ENCODE results near the gene PLXNA2. TPM values are rescaled to one million over a fixed set of nuclear protein-coding genes. Genes with fewer than 3 reads are reported as not detected.

PLXNA2 gene
- total and polyA plus RNA-seq, 3 donors from 2014 or later = 4.1 to 5.5 (median 4.7) TPM

DNA sequence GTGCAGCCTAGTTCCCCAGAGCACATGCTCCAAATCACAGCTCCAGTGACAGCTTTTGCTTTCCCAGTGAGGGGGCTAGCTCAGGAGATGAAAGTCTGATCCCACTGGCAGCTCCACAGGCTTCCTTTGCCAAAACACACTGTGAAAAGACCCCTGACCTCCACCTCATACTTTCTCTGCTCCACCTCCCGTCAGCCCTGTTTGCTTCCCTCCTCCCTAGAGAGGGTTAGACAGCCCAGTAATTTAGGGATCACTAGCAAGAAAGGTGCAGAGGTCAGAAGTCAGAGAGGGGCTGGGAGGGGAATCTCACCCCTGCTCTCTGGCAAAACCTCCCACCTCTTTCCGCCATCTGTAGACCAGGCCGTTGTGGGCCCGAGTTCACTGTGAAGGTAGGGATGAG lies 62.8 kb downstream of the PLXNA2 start:
- Histone ChIP-seq H3K4me3 (no peak overlapping the region), H3K36me3 (ENCODE audit: low read depth, missing control alignments) (no peaks in the 10 kb centered on the region), H3K27me3 (no peaks in the 10 kb centered on the region), H3K27ac (no peak overlapping the region), H3K9me3 (no peaks in the 10 kb centered on the region), H3K4me1 (peaks cover 13% of the 10 kb centered on the region)
- WGBS, 2 donors = 62 to 68% methylated on average over 4 of the region's 4 CpGs
- TF ChIP-seq, protein P1, sequence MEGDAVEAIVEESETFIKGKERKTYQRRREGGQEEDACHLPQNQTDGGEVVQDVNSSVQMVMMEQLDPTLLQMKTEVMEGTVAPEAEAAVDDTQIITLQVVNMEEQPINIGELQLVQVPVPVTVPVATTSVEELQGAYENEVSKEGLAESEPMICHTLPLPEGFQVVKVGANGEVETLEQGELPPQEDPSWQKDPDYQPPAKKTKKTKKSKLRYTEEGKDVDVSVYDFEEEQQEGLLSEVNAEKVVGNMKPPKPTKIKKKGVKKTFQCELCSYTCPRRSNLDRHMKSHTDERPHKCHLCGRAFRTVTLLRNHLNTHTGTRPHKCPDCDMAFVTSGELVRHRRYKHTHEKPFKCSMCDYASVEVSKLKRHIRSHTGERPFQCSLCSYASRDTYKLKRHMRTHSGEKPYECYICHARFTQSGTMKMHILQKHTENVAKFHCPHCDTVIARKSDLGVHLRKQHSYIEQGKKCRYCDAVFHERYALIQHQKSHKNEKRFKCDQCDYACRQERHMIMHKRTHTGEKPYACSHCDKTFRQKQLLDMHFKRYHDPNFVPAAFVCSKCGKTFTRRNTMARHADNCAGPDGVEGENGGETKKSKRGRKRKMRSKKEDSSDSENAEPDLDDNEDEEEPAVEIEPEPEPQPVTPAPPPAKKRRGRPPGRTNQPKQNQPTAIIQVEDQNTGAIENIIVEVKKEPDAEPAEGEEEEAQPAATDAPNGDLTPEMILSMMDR (IDR thresholded peaks at IDR 0.05) = no peak
- no peak for TF ChIP-seq POLR2A (IDR thresholded peaks at IDR 0.05)
- intact Hi-C loops (cut with DNase I; ENCODE audit: low total_unique reads) = no loop called here
- no peak for DNase-seq

DNA sequence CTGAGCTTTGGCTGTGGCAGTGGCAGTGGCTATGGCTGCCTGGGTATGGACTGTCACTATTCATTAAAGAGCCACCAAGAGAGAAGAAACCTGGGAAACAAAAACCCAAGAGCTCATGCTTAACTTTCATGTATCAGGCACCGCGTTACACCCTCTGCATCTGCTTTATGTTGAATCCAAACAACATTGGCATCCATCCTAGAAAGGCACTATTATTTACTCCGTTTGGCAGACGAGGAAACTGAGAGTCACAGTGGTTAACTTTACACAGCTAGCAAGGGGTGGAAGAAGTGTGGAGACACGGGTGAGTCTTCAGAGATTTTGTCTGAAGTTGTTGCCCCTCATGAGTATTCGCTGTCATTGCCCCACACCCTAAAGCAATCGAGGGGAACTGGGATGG lies 63.8 kb downstream of the PLXNA2 start:
- 78 to 89% methylated on average over 7 of the region's 7 CpGs for WGBS, 2 donors
- Histone ChIP-seq H3K36me3 (ENCODE audit: low read depth, missing control alignments) (no peaks in the 10 kb centered on the region), H3K9me3 (no peaks in the 10 kb centered on the region), H3K4me1 (peaks cover 13% of the 10 kb centered on the region), H3K4me3 (no peak overlapping the region), H3K27me3 (no peaks in the 10 kb centered on the region), H3K27ac (no peak overlapping the region)
- intact Hi-C loops (cut with DNase I; ENCODE audit: low total_unique reads) = no loop called here
- DNase-seq = no peak
- TF ChIP-seq POLR2A (IDR thresholded peaks at IDR 0.05) = no peak
- TF ChIP-seq, protein P1 (IDR thresholded peaks at IDR 0.05) = no peak

DNA sequence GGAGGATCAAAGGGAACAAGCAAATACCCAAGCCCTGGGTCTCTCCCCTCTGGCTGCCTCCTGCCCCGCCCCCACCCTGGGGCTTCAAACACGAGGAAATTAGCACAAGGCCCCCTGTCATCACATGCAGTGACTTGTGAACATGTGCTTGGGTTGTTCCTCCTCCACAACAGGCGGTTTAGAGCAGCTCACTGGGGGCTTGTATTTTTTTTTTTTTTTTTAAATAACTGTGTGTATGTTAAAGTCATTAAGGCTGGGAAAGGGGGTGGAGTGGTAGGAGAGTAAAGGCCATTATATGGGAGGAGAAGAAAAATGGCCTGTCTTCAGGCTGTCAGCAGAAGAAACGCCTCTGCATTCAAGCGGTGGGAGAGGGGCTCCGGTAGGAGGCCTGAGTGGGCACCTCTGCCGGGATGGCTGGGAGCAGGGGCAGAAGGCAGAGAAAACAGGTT lies 64.2 kb downstream of the PLXNA2 start:
- no peaks in the 10 kb centered on the region for H3K9me3 ChIP-seq
- no peak overlapping the region for H3K27ac ChIP-seq
- no peaks in the 10 kb centered on the region for H3K36me3 ChIP-seq (ENCODE audit: low read depth, missing control alignments)
- whole genome bisulfite sequencing, 2 donors = 86 to 89% methylated on average over 7 of the region's 7 CpGs
- H3K4me1 ChIP-seq = peaks cover 13% of the 10 kb centered on the region
- H3K27me3 ChIP-seq = no peaks in the 10 kb centered on the region
- TF ChIP-seq POLR2A (IDR thresholded peaks at IDR 0.05) = no peak
- TF ChIP-seq, protein P1 (IDR thresholded peaks at IDR 0.05) = no peak
- no peak overlapping the region for H3K4me3 ChIP-seq
- intact Hi-C loops (cut with DNase I; ENCODE audit: low total_unique reads) = no loop called here
- no peak for DNase-seq

DNA sequence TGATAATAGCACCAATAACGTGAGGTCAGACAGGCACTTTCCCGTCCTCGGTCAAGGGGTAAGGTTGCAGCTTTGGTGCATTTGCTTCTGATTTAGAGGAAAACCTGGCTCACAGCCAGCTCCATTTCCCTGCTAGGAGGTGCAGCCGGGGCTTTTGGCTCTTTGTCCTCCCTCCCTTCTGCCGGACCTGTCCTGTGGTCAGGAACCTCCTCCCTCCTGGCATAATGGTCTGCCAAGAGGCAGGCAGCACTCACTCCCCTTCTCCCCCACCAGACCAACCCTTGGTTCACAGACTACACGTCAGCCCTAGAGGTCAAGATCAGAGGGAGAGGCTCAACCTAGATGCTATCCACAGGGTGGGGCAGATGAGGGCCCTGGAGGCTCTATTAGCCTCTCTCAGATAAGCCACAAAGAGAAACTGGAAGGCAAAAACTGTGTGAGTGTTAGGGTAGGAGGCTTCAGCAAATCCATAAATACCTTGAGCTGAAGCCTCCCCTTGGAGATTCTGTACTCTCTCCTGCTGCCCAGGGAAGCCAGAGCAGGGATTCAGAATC lies 64.8 kb downstream of the PLXNA2 start:
- no peaks in the 10 kb centered on the region for H3K27me3 ChIP-seq
- no peak overlapping the region for H3K27ac ChIP-seq
- H3K4me1 ChIP-seq = peaks cover 13% of the 10 kb centered on the region
- no peaks in the 10 kb centered on the region for H3K36me3 ChIP-seq (ENCODE audit: low read depth, missing control alignments)
- H3K4me3 ChIP-seq = no peak overlapping the region
- intact Hi-C loops (cut with DNase I; ENCODE audit: low total_unique reads) = no loop called here
- H3K9me3 ChIP-seq = no peaks in the 10 kb centered on the region
- TF ChIP-seq POLR2A (IDR thresholded peaks at IDR 0.05) = no peak
- TF ChIP-seq, protein P1 (IDR thresholded peaks at IDR 0.05) = no peak
- DNase-seq = no peak
- 66 to 71% methylated on average over 6 of the region's 6 CpGs for WGBS, 2 donors

DNA sequence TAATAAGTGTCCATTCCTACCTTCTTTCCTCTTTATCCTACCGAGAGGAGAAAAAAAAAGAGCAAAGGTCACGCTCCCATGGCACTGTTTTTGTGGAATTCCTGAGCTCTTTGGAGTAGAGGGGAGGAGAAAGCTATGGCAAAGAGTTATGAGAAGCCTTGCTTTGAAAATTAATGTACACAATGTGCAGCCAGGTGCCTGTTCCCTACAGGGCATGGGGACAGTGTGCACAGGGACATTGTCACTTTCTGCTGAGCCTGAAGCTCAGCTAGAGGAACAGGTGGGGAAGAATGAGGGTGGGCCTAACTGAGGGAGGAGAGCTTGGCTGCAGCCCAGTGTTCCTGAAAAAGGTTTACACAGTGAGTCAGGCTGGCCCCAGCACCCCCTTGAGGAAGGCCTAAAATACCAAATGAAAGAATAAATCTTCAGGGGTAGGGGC lies 66.1 kb downstream of the PLXNA2 start:
- H3K27me3 ChIP-seq = no peaks in the 10 kb centered on the region
- H3K4me3 ChIP-seq = no peak overlapping the region
- no peak for TF ChIP-seq POLR2A (IDR thresholded peaks at IDR 0.05)
- TF ChIP-seq, protein P1 (IDR thresholded peaks at IDR 0.05) = no peak
- peaks cover 13% of the 10 kb centered on the region for H3K4me1 ChIP-seq
- H3K9me3 ChIP-seq = no peaks in the 10 kb centered on the region
- H3K36me3 ChIP-seq (ENCODE audit: low read depth, missing control alignments) = no peaks in the 10 kb centered on the region
- intact Hi-C loops (cut with DNase I; ENCODE audit: low total_unique reads) = no loop called here
- no peak overlapping the region for H3K27ac ChIP-seq
- WGBS, 2 donors = 86 to 95% methylated on average over 2 of the region's 2 CpGs
- DNase-seq = no peak
